ENCODE data around the gene AOC2. TPM values are rescaled to one million over a fixed set of nuclear protein-coding genes. Genes with fewer than 3 reads are reported as not detected.
"Not testable (repeated sequence)": the region's sequence is repeated elsewhere in the genome, so short reads cannot be mapped to it uniquely, and the experiment has no call there.

Gene AOC2
- total and polyA plus RNA-seq, 10 of the 15 experiments (the other 5 are each of a cell fraction or from before 2014, with no cell fraction given) = 0.08 to 1.9 (median 0.62) TPM

DNA sequence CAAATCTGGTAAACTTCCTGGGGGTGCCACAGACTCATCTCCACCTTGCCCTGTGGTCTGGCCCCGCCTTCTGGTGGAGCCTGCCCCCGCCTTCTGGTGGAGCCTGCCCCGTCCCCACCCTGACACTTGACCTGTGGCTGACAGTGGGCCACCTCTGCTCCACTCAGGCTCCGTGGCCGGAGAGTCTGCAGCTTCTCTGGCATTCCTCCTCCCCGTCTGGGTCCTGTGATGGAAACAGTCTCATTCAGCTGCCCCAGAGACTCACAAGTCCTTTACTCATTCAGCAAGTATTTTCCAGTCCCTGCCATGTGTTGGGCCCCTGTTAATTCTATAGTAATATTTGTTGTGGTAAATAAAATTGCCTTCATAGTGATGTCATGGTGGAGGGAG, 35.2 kb downstream of the AOC2 start:
- H3K9me3 ChIP-seq (replicated peaks; ENCODE audit: control insufficient read depth, insufficient read depth, low read length) = no peaks in the 10 kb centered on the region
- no peak overlapping the region for H3K4me3 ChIP-seq
- WGBS (ENCODE audit: insufficient coverage, insufficient replicate concordance, low lambda C conversion rate, missing lambda C conversion rate) = 23% methylated on average over 6 of the region's 6 CpGs
- POLR2A ChIA-PET = no interaction called here
- RAD21 ChIA-PET (ENCODE audit: unreplicated experiment) = no interaction called here
- no peak overlapping the region for H3K27ac ChIP-seq (ENCODE audit: control insufficient read depth, insufficient read depth)
- TF ChIP-seq, protein P1, sequence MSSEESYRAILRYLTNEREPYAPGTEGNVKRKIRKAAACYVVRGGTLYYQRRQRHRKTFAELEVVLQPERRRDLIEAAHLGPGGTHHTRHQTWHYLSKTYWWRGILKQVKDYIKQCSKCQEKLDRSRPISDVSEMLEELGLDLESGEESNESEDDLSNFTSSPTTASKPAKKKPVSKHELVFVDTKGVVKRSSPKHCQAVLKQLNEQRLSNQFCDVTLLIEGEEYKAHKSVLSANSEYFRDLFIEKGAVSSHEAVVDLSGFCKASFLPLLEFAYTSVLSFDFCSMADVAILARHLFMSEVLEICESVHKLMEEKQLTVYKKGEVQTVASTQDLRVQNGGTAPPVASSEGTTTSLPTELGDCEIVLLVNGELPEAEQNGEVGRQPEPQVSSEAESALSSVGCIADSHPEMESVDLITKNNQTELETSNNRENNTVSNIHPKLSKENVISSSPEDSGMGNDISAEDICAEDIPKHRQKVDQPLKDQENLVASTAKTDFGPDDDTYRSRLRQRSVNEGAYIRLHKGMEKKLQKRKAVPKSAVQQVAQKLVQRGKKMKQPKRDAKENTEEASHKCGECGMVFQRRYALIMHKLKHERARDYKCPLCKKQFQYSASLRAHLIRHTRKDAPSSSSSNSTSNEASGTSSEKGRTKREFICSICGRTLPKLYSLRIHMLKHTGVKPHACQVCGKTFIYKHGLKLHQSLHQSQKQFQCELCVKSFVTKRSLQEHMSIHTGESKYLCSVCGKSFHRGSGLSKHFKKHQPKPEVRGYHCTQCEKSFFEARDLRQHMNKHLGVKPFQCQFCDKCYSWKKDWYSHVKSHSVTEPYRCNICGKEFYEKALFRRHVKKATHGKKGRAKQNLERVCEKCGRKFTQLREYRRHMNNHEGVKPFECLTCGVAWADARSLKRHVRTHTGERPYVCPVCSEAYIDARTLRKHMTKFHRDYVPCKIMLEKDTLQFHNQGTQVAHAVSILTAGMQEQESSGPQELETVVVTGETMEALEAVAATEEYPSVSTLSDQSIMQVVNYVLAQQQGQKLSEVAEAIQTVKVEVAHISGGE (CRISPR knock-in tag; IDR thresholded peaks at IDR 0.05) = no peak
- H2AFZ ChIP-seq (ENCODE audit: control insufficient read depth, low read depth, low read length) = no peak overlapping the region
- no peaks in the 10 kb centered on the region for H3K4me1 ChIP-seq (ENCODE audit: control insufficient read depth, insufficient read depth, low read length)
- SMC1A ChIA-PET (ENCODE audit: uncharacterized antibody, unreplicated experiment) = no interaction called here
- no peak overlapping the region for H3K9ac ChIP-seq (ENCODE audit: control insufficient read depth, insufficient read depth, low read length)
- no peak overlapping the region for H3K4me2 ChIP-seq (ENCODE audit: control insufficient read depth, insufficient read depth)
- H3K27me3 ChIP-seq (replicated peaks in 1 of 2; ENCODE audit: control insufficient read depth in 2 of 2, insufficient read depth in 2 of 2, low read length in 1 of 2) = no peaks in the 10 kb centered on the region; a peak in 2 of 4 replicates
- no peaks in the 10 kb centered on the region for H4K20me1 ChIP-seq (ENCODE audit: control insufficient read depth, insufficient read depth)
- CTCF ChIA-PET = no interaction called here
- DNase-seq (ENCODE audit: low read depth, low spot score) (no peak), FAIRE-seq (no peak), ATAC-seq (no peak)
- BruUV-seq (replicated peaks) = no TSS peak
- no peaks in the 10 kb centered on the region for H3K36me3 ChIP-seq (ENCODE audit: control insufficient read depth in 2 of 2, insufficient read depth in 2 of 2, low read length in 1 of 2)
- H3K79me2 ChIP-seq (ENCODE audit: control insufficient read depth, insufficient read depth, low read length) = no peaks in the 10 kb centered on the region
- in situ Hi-C loops (cut with MboI) (no loop called here), intact Hi-C loops (cut with micrococcal nuclease; ENCODE audit: unreplicated experiment) (no loop called here)

GRCh38 chr17:42880776-42881310, 36.5 kb downstream of the AOC2 start:
- Histone ChIP-seq H3K79me2 (ENCODE audit: control insufficient read depth, insufficient read depth, low read length) (no peaks in the 10 kb centered on the region), H3K9me3 (replicated peaks; ENCODE audit: control insufficient read depth, insufficient read depth, low read length) (no peaks in the 10 kb centered on the region), H3K9ac (ENCODE audit: control insufficient read depth, insufficient read depth, low read length) (no peak overlapping the region), H2AFZ (ENCODE audit: control insufficient read depth, low read depth, low read length) (no peak overlapping the region), H3K4me3 (no peak overlapping the region), H3K36me3 (ENCODE audit: control insufficient read depth in 2 of 2, insufficient read depth in 2 of 2, low read length in 1 of 2) (no peaks in the 10 kb centered on the region), H4K20me1 (ENCODE audit: control insufficient read depth, insufficient read depth) (no peaks in the 10 kb centered on the region), H3K27me3 (replicated peaks in 1 of 2; ENCODE audit: control insufficient read depth in 2 of 2, insufficient read depth in 2 of 2, low read length in 1 of 2) (no peaks in the 10 kb centered on the region; a peak in 2 of 4 replicates), H3K27ac (ENCODE audit: control insufficient read depth, insufficient read depth) (no peak overlapping the region), H3K4me1 (ENCODE audit: control insufficient read depth, insufficient read depth, low read length) (no peaks in the 10 kb centered on the region), H3K4me2 (ENCODE audit: control insufficient read depth, insufficient read depth) (no peak overlapping the region)
- POLR2A ChIA-PET = interaction anchor here (0.5 kb wide), 2 partner anchors 192 to 687 kb away, joined by 3 to 4 read pairs; no protein-coding TSS in a partner anchor
- WGBS (ENCODE audit: insufficient coverage, insufficient replicate concordance, low lambda C conversion rate, missing lambda C conversion rate) = 30% methylated on average over 5 of the region's 5 CpGs
- no peak for ATAC-seq
- SMC1A ChIA-PET (ENCODE audit: uncharacterized antibody, unreplicated experiment) = interaction anchor here (1.1 kb wide), 1 partner anchor 38 kb away, joined by 3 read pairs; no protein-coding TSS in a partner anchor
- TF ChIP-seq RBBP5 (conservative IDR thresholded peaks at IDR 0.05) (no peak), BCL3 (IDR thresholded peaks at IDR 0.05; ENCODE audit: borderline replicate concordance, insufficient read depth, low read depth, low read length, poor library complexity, severe bottlenecking) (no peak)
- FAIRE-seq = no peak
- RAD21 ChIA-PET (ENCODE audit: unreplicated experiment) = no interaction called here
- BruUV-seq (replicated peaks) = no TSS peak
- intact Hi-C loops (cut with micrococcal nuclease; ENCODE audit: unreplicated experiment) (no loop called here), in situ Hi-C loops (cut with MboI) (no loop called here)
- CTCF ChIA-PET = no interaction called here
- no peak for DNase-seq (ENCODE audit: low read depth, low spot score)

DNA sequence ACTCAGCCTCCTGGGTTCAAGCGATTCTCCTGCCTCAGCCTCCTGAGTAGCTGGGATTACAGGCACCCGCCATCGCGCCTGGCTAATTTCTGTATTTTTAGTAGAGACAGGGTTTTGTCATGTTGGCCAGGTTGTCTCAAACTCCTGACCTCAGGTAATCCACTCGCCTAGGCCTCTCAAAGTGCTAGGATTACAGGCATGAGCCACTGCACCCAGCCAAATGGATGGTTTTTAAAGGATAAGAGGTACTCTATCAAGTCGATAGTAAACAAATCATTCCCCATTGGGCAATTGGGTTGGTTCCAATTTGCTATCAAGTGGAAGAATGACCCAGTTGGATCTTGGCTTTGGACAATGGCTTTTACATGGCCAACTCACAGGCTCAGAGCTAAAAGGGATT, 37.3 kb downstream of the AOC2 start:
- BruUV-seq (replicated peaks); H3K27me3 ChIP-seq (replicated peaks in 1 of 2; ENCODE audit: control insufficient read depth in 2 of 2, insufficient read depth in 2 of 2, low read length in 1 of 2); H3K27ac ChIP-seq (ENCODE audit: control insufficient read depth, insufficient read depth); H3K4me2 ChIP-seq (ENCODE audit: control insufficient read depth, insufficient read depth); H3K79me2 ChIP-seq (ENCODE audit: control insufficient read depth, insufficient read depth, low read length); H3K4me3 ChIP-seq; in situ Hi-C loops (cut with MboI); H3K9me3 ChIP-seq (replicated peaks; ENCODE audit: control insufficient read depth, insufficient read depth, low read length); H3K36me3 ChIP-seq (ENCODE audit: control insufficient read depth in 2 of 2, insufficient read depth in 2 of 2, low read length in 1 of 2); RAD21 ChIA-PET (ENCODE audit: unreplicated experiment); DNase-seq (ENCODE audit: low read depth, low spot score); H4K20me1 ChIP-seq (ENCODE audit: control insufficient read depth, insufficient read depth); FAIRE-seq; SMC1A ChIA-PET (ENCODE audit: uncharacterized antibody, unreplicated experiment); H2AFZ ChIP-seq (ENCODE audit: control insufficient read depth, low read depth, low read length); intact Hi-C loops (cut with micrococcal nuclease; ENCODE audit: unreplicated experiment); ATAC-seq; CTCF ChIA-PET; H3K4me1 ChIP-seq (ENCODE audit: control insufficient read depth, insufficient read depth, low read length); POLR2A ChIA-PET; H3K9ac ChIP-seq (ENCODE audit: control insufficient read depth, insufficient read depth, low read length): not testable (repeated sequence)
- 63% methylated on average over 6 of the region's 6 CpGs for WGBS (ENCODE audit: insufficient coverage, insufficient replicate concordance, low lambda C conversion rate, missing lambda C conversion rate)

All from GM12878 (cell line).